ENCODE results near the gene RNLS. TPM values are rescaled to one million over a fixed set of nuclear protein-coding genes. Genes with fewer than 3 reads are reported as not detected.

RNLS gene
- total RNA-seq, 2 donors from 2014 or later = 21.7 to 31.8 TPM

- Histone ChIP-seq H3K4me1 (replicated peaks) (no peaks in the 10 kb centered on the region), H3K36me3 (no peaks in the 10 kb centered on the region), H3K27me3 (replicated peaks; ENCODE audit: insufficient read depth) (no peaks in the 10 kb centered on the region), H3K4me3 (no peak overlapping the region), H3K27ac (no peak overlapping the region), H3K9me3 (no peaks in the 10 kb centered on the region)
- DNase-seq (ENCODE audit: low spot score) = no peak
- intact Hi-C loops (cut with DNase I) = no loop called here
- TF ChIP-seq, protein P1, sequence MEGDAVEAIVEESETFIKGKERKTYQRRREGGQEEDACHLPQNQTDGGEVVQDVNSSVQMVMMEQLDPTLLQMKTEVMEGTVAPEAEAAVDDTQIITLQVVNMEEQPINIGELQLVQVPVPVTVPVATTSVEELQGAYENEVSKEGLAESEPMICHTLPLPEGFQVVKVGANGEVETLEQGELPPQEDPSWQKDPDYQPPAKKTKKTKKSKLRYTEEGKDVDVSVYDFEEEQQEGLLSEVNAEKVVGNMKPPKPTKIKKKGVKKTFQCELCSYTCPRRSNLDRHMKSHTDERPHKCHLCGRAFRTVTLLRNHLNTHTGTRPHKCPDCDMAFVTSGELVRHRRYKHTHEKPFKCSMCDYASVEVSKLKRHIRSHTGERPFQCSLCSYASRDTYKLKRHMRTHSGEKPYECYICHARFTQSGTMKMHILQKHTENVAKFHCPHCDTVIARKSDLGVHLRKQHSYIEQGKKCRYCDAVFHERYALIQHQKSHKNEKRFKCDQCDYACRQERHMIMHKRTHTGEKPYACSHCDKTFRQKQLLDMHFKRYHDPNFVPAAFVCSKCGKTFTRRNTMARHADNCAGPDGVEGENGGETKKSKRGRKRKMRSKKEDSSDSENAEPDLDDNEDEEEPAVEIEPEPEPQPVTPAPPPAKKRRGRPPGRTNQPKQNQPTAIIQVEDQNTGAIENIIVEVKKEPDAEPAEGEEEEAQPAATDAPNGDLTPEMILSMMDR (IDR thresholded peaks at IDR 0.05) = no peak
- WGBS = 93% methylated on average over 2 of the region's 2 CpGs
These were observed 100.9 kb downstream of the RNLS start for GRCh38 chr10:88482220-88482619.

- no peak overlapping the region for H3K27ac ChIP-seq
- H3K9me3 ChIP-seq = no peaks in the 10 kb centered on the region
- H3K27me3 ChIP-seq (replicated peaks; ENCODE audit: insufficient read depth) = no peaks in the 10 kb centered on the region
- H3K36me3 ChIP-seq = no peaks in the 10 kb centered on the region
- no peak overlapping the region for H3K4me3 ChIP-seq
- TF ChIP-seq POLR2A (IDR thresholded peaks at IDR 0.05) (no peak), POLR2AphosphoS5 (IDR thresholded peaks at IDR 0.05) (no peak)
- TF ChIP-seq, protein P1 (IDR thresholded peaks at IDR 0.05) = no peak
- WGBS = 94% methylated on average over 2 of the region's 2 CpGs
- intact Hi-C loops (cut with DNase I) = loop anchor here (10.0 kb wide), 1 partner anchor 57 kb away; no protein-coding TSS in a partner anchor
- DNase-seq (ENCODE audit: low spot score) = no peak
- no peaks in the 10 kb centered on the region for H3K4me1 ChIP-seq (replicated peaks)
These were observed 104.9 kb downstream of the RNLS start for GRCh38 chr10:88478256-88478655.

GRCh38 chr10:88477343-88478085, 105.6 kb downstream of the RNLS start:
- H3K4me3 ChIP-seq = no peak overlapping the region
- TF ChIP-seq, protein P1 (IDR thresholded peaks at IDR 0.05) = no peak
- TF ChIP-seq POLR2A (IDR thresholded peaks at IDR 0.05) = no peak
- TF ChIP-seq POLR2AphosphoS5 (IDR thresholded peaks at IDR 0.05) = no peak
- no peak overlapping the region for H3K27ac ChIP-seq
- DNase-seq (ENCODE audit: low spot score) = no peak
- H3K36me3 ChIP-seq = no peaks in the 10 kb centered on the region
- no peaks in the 10 kb centered on the region for H3K9me3 ChIP-seq
- H3K27me3 ChIP-seq (replicated peaks; ENCODE audit: insufficient read depth) = no peaks in the 10 kb centered on the region
- intact Hi-C loops (cut with DNase I) = loop anchor here (10.0 kb wide), 1 partner anchor 57 kb away; no protein-coding TSS in a partner anchor
- WGBS = 90% methylated on average over 4 of the region's 4 CpGs
- H3K4me1 ChIP-seq (replicated peaks) = no peaks in the 10 kb centered on the region

DNA sequence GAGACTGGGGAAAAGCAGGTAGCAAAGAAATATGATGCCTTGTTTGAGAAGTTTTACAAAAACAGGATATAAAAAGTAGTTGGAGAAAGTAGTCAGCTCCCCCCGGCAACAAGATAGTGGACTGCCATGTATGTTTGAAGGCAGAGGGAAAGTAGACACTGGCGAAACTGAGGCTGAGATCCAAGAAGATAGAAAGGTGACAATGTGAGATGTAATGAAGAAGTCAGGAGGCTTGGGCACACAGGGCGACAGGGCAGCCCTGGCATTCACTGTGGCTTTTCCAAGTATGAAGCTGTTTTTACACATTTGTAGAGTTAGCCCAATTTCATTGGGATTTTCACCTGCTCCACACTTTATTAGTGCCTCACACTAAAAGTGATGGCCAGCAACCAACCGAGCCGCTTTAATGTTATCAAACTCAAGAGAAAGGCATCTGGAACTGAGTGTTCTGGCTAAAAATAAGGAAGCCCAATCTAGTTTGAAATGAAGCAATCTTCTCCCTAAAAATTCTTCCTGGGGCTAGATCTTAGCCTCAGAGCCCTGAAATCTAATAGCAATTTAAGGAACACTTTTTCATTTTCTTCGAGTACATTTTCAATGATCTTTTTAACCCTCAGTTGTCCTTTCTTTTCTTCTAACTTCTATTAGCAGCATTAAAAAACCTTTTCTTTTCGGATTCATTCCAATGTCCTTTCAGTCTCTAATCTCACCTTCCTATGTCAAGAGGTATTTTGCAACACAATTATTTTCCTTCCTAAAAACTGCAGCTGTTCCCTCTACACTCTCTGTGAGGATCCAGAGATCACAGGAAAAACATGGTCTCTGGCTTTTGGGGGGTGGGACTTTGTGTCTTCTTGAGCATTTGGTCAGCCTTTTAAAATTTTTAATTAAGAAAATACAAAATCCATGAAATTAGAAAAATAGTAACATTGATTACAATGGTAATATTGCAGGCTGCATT, 108.0 kb downstream of the RNLS start:
- no peak for DNase-seq (ENCODE audit: low spot score)
- Histone ChIP-seq H3K27ac (no peak overlapping the region), H3K4me1 (replicated peaks) (no peaks in the 10 kb centered on the region), H3K27me3 (replicated peaks; ENCODE audit: insufficient read depth) (no peaks in the 10 kb centered on the region), H3K9me3 (no peaks in the 10 kb centered on the region), H3K4me3 (no peak overlapping the region), H3K36me3 (no peaks in the 10 kb centered on the region)
- WGBS = 54% methylated on average over 7 of the region's 7 CpGs
- intact Hi-C loops (cut with DNase I) = loop anchor here (10.0 kb wide), 1 partner anchor 60 kb away; no protein-coding TSS in a partner anchor
- TF ChIP-seq POLR2AphosphoS5 (IDR thresholded peaks at IDR 0.05) (no peak), POLR2A (IDR thresholded peaks at IDR 0.05) (no peak)
- TF ChIP-seq, protein P1 (IDR thresholded peaks at IDR 0.05) = no peak
